Measurements from ENCODE around the gene DEFB132. TPM values are rescaled to one million over a fixed set of nuclear protein-coding genes. Genes with fewer than 3 reads are reported as not detected.
A peak's percentile ranks its signal among the peaks of the same experiment; 100 is the strongest.

The DEFB132 gene
- total RNA-seq, 1 donor from 2014 or later = not detected

DNA sequence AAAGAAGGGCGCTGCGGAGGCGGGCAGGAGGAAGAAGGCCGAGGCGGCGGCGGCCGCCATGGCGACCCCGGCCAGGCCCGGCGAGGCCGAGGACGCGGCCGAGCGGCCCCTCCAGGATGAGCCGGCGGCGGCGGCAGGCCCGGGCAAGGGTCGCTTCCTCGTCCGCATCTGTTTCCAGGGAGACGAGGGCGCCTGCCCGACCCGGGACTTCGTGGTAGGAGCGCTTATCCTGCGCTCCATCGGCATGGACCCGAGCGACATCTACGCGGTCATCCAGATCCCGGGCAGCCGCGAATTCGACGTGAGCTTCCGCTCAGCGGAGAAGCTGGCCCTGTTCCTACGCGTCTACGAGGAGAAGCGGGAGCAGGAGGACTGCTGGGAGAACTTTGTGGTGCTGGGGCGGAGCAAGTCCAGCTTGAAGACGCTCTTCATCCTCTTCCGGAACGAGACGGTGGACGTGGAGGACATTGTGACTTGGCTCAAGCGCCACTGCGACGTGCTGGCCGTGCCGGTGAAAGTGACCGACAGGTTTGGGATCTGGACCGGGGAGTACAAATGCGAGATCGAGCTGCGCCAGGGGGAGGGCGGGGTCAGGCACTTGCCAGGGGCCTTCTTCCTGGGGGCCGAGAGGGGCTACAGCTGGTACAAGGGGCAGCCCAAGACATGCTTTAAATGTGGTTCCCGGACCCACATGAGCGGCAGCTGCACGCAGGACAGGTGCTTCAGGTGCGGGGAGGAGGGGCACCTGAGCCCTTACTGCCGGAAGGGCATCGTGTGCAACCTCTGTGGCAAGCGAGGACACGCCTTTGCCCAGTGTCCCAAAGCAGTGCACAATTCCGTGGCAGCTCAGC, 40.6 kb downstream of the DEFB132 start:
- no peak for DNase-seq

GRCh38 chr20:298776-299391, 41.4 kb downstream of the DEFB132 start:
- no peak for DNase-seq

- DNase-seq = no peak
Measured at GRCh38 chr20:300345-300990, 42.9 kb downstream of the DEFB132 start.

DNA sequence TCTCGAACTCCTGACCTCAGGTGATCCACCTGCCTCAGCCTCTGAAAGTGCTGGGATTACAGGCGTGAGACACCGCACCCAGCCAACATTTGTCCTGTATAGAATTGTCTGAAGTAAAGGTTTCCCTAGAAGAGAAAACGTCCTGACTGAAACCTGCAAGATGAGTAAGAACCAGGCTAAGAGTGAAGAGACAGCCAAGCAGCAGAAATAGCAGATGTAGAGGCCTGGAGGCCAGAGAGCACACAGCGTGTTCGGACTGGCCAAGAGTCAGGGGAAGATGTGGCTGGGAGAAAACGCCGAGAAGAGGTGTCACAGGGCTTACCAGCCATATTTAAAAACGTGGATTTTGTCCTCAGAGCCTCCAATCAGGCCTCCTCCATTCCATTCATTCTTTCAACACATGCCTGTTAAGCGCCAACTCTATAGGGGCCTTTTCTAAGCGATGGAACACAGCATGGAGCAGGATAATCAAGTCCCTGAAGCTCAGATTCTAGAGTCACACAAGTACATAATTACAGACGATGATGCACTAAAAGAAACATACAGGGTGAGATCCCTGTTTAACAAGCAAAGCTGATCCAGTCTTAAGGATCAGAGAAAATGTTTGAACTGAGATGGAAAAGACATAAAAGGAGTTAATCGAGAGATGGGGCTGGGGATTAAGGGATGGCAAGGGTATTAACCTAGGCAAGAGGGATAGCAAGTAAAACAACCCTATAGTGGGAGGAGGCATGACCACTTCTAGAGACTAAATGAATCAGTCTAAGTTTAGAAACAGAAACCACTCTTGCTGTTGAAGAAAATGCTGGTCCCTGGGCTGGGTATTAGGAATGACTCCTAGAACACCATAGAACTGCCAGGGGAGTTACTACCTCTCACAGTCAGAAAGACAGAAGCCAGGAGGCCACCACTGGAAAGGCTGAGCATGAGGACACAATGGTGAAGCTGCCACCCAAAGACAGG, 44.6 kb downstream of the DEFB132 start:
- no peak for DNase-seq

GRCh38 chr20:305745-306144, 48.2 kb downstream of the DEFB132 start:
- no peak for DNase-seq

GRCh38 chr20:308427-309038, 51.0 kb downstream of the DEFB132 start:
- DNase-seq = no peak

- peak; percentile 79 for DNase-seq
Measured at GRCh38 chr20:309306-309840, 51.8 kb downstream of the DEFB132 start.

- peak; percentile 100 for DNase-seq
Measured at GRCh38 chr20:309841-310644, 52.5 kb downstream of the DEFB132 start.

- DNase-seq = no peak
Measured at GRCh38 chr20:310645-311044, 53.1 kb downstream of the DEFB132 start.

Other genes with a start within 250 kb of the DEFB132 start
- gene DEFB125, start 170.1 kb upstream of the DEFB132 start, total RNA-seq = not detected
- not detected for gene DEFB126, start 115.1 kb upstream of the DEFB132 start, total RNA-seq
- gene DEFB127, start 100.3 kb upstream of the DEFB132 start, total RNA-seq = not detected
- not detected for gene DEFB128, start 68.0 kb upstream of the DEFB132 start, total RNA-seq
- gene DEFB129, start 30.5 kb upstream of the DEFB132 start, total RNA-seq = not detected
- 4.6 TPM for gene C20orf96, start 33.0 kb downstream of the DEFB132 start, total RNA-seq
- 20.7 TPM for gene ZCCHC3, start 39.8 kb downstream of the DEFB132 start, total RNA-seq
- gene SOX12, start 67.8 kb downstream of the DEFB132 start, total RNA-seq = 3.6 TPM
- gene NRSN2, start 89.4 kb downstream of the DEFB132 start, total RNA-seq = 7.0 TPM
- 3.7 TPM for gene TRIB3, start 123.0 kb downstream of the DEFB132 start, total RNA-seq
- 34.0 TPM for gene RBCK1, start 150.6 kb downstream of the DEFB132 start, total RNA-seq
- 22.9 TPM for gene TBC1D20, start 204.8 kb downstream of the DEFB132 start, total RNA-seq